RWPE2 (cell line): ENCODE results near the gene FHIT.

Experiments used
- ATAC-seq: fragments of 200-7000 bp; cut with Tn5 transposase; 3 replicates; pipeline ENCODE4 v1.9.1; 2021; ENCODE audit warnings: low read depth
- DNase-seq: peaks from one replicate; pipeline ENCODE4 v3.0.0-alpha.2; 2020; ENCODE audit warnings: low spot score
- H3K27ac ChIP-seq: fragments of 450-650 bp; 2 replicates; pipeline ENCODE4 v1.5.1; 2017; ENCODE audit warnings: mild to moderate bottlenecking; ENCODE audit not compliant: poor library complexity, severe bottlenecking
- H3K27me3 ChIP-seq: fragments of 250-450 bp; sonication (Bioruptor Pico); 2 replicates; pipeline ENCODE4 v1.5.1; 2021; ENCODE audit warnings: mild to moderate bottlenecking, moderate library complexity; ENCODE audit not compliant: insufficient read depth, poor library complexity, severe bottlenecking
- H3K36me3 ChIP-seq: fragments of 250-450 bp; sonication (Bioruptor Pico); 2 replicates; pipeline ENCODE4 v1.5.1; 2020; ENCODE audit warnings: low read depth, mild to moderate bottlenecking, moderate library complexity
- H3K4me1 ChIP-seq: fragments of 250-450 bp; sonication (Bioruptor Pico); 2 replicates; pipeline ENCODE4 v1.5.1; 2021; ENCODE audit warnings: mild to moderate bottlenecking, moderate library complexity; ENCODE audit not compliant: insufficient read depth, poor library complexity, severe bottlenecking
- H3K4me3 ChIP-seq: fragments of 250-450 bp; sonication (Bioruptor Pico); 2 replicates; pipeline ENCODE4 v1.5.1; 2021; ENCODE audit warnings: mild to moderate bottlenecking, moderate library complexity; ENCODE audit not compliant: severe bottlenecking
- H3K9me3 ChIP-seq: fragments of 250-450 bp; sonication (Bioruptor Pico); 2 replicates; pipeline ENCODE4 v1.5.1; 2021; ENCODE audit warnings: mild to moderate bottlenecking, moderate library complexity; ENCODE audit not compliant: severe bottlenecking
- TF ChIP-seq, protein P1 (sequence below): fragments of 450-650 bp; IDR thresholded peaks from one replicate; pipeline ENCODE4 v1.5.1; 2017; ENCODE audit warnings: mild to moderate bottlenecking, moderate library complexity; ENCODE audit not compliant: poor library complexity, severe bottlenecking

The FHIT gene

DNA sequence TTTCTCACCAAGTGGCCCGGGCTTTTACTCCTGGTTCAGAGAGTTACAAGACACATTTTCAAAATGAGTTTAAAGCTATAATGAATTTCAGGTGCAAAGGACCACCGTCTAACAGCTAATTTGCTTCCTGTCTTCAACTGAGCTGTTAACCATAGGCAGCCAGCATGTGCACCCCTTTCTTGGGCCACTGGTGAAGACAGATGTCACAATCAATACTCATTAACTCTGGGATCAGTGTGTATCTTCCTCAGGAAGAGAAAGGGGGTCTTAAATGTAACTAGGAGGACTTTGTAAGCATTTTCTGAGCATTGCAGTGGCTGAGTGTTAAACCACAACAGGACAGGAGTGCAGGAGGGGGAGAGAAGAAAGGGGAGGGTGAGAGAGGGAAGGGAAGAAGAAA lies 1450.8 kb downstream of the FHIT start:
- Histone ChIP-seq H3K27me3 (no peaks in the 10 kb centered on the region), H3K4me1 (peaks cover 4% of the 10 kb centered on the region), H3K36me3 (no peaks in the 10 kb centered on the region), H3K4me3 (no peak overlapping the region), H3K27ac (no peak overlapping the region), H3K9me3 (no peaks in the 10 kb centered on the region)
- no peak for ATAC-seq
- no peak for DNase-seq
- TF ChIP-seq, protein P1, sequence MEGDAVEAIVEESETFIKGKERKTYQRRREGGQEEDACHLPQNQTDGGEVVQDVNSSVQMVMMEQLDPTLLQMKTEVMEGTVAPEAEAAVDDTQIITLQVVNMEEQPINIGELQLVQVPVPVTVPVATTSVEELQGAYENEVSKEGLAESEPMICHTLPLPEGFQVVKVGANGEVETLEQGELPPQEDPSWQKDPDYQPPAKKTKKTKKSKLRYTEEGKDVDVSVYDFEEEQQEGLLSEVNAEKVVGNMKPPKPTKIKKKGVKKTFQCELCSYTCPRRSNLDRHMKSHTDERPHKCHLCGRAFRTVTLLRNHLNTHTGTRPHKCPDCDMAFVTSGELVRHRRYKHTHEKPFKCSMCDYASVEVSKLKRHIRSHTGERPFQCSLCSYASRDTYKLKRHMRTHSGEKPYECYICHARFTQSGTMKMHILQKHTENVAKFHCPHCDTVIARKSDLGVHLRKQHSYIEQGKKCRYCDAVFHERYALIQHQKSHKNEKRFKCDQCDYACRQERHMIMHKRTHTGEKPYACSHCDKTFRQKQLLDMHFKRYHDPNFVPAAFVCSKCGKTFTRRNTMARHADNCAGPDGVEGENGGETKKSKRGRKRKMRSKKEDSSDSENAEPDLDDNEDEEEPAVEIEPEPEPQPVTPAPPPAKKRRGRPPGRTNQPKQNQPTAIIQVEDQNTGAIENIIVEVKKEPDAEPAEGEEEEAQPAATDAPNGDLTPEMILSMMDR: no peak

DNA sequence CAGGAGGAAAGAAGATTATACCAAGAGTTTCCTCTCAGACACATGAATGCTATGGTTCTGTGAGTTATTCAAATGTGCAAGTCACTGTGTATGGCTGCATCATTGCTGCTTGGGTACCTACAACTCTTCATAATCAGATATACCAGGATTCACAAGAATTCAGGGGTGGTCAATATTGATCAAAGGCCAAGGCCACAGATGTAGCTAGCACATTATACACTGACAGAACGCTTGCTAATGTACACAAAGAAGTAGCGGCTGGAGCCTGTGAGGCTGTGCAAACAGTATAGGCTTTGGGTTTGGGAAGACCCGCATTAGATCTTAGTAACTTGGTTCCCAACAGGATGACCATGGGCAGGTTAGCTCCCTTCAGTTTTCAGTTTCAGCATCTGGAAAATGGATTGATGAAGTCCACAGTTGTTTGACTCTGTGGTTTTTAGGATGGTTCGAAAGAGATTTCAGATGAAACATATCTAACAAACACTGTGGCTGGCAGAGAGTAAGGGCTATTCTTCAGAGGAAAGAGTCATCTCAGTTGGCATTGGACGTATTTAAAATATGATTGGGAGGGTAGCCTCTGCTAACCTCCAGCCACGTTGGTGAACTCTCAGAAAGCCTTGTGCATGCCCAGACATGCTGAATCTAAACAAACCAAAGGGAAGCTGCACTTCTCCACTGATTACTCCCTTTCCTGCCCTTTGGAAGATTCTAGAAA lies 1452.7 kb downstream of the FHIT start:
- Histone ChIP-seq H3K36me3 (no peaks in the 10 kb centered on the region), H3K4me1 (peaks cover 4% of the 10 kb centered on the region), H3K4me3 (no peak overlapping the region), H3K9me3 (no peaks in the 10 kb centered on the region), H3K27me3 (no peaks in the 10 kb centered on the region), H3K27ac (no peak overlapping the region)
- ATAC-seq (no peak), DNase-seq (no peak)
- TF ChIP-seq, protein P1: no peak

DNA sequence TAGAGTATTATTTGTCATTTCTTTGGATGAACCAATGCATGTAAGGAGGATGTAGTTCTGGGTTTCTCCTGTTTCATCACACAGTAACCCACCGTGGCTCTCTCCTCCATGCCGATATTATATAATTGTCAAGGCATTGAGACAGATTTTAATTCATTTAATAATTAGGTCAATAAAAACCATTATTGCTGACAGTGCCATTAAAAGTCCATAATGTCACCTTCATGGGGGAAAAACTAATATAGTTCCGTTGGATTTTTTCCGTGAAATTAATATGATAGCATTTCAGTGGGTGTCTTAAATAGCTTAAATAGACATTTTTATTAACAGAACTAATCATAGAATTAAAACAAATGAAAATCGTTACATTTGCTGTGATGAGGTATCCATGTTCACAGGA lies 1453.7 kb downstream of the FHIT start:
- ATAC-seq (no peak), DNase-seq (no peak)
- no peak overlapping the region for H3K4me3 ChIP-seq
- no peaks in the 10 kb centered on the region for H3K27me3 ChIP-seq
- peaks cover 4% of the 10 kb centered on the region for H3K4me1 ChIP-seq
- H3K36me3 ChIP-seq: no peaks in the 10 kb centered on the region
- TF ChIP-seq, protein P1: no peak
- no peak overlapping the region for H3K27ac ChIP-seq
- no peaks in the 10 kb centered on the region for H3K9me3 ChIP-seq

DNA sequence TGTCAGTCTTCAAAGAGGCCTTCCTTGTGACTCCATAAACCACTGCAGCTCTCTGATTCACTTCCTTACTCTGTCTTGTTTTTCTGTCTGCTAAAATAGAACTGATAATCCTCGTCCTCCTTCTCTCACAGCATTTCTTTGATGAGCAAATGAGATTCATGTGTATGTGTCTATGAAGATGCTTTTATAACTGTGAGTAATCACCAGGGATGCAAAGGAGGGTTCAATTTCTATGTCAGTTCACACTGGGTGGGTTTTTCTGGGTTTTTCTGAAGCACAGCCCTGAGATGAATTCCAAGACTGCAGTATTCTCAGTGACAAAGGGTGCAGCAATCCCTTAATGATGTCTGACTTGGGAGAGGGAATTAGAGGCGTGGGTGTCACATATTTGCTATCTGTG lies 1454.8 kb downstream of the FHIT start:
- ATAC-seq: no peak
- Histone ChIP-seq H3K4me3 (no peak overlapping the region), H3K27ac (no peak overlapping the region), H3K9me3 (no peaks in the 10 kb centered on the region), H3K4me1 (peaks cover 4% of the 10 kb centered on the region), H3K36me3 (no peaks in the 10 kb centered on the region), H3K27me3 (no peaks in the 10 kb centered on the region)
- TF ChIP-seq, protein P1: no peak
- DNase-seq: no peak

DNA sequence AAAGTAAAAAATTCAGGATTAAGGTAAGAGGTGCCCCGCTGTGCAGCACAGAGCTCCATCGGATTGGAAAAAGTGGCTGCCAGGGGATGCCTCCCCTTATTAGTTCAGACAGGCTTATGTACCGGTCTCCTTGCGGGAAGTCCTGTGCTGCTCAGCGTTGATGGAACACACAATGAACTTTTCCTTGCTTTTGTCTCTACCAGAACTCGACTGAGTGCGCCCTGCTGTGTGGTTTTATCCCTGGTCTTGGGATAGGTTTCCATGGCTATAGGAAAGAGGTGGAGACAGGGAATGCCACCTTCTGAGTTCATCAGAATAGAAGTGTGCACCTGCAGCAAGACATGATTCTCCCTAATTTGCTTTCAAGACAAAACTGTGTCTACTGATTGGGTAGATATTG lies 1455.5 kb downstream of the FHIT start:
- H3K4me3 ChIP-seq: no peak overlapping the region
- DNase-seq (no peak), ATAC-seq (no peak)
- TF ChIP-seq, protein P1: no peak
- no peaks in the 10 kb centered on the region for H3K9me3 ChIP-seq
- H3K27me3 ChIP-seq: no peaks in the 10 kb centered on the region
- H3K27ac ChIP-seq: no peak overlapping the region
- peaks cover 4% of the 10 kb centered on the region for H3K4me1 ChIP-seq
- H3K36me3 ChIP-seq: no peaks in the 10 kb centered on the region
